ENCODE measurements around the gene TMC2. TPM values are rescaled to one million over a fixed set of nuclear protein-coding genes. Genes with fewer than 3 reads are reported as not detected.

TMC2 gene
- total RNA-seq, 1 donor = not detected

DNA sequence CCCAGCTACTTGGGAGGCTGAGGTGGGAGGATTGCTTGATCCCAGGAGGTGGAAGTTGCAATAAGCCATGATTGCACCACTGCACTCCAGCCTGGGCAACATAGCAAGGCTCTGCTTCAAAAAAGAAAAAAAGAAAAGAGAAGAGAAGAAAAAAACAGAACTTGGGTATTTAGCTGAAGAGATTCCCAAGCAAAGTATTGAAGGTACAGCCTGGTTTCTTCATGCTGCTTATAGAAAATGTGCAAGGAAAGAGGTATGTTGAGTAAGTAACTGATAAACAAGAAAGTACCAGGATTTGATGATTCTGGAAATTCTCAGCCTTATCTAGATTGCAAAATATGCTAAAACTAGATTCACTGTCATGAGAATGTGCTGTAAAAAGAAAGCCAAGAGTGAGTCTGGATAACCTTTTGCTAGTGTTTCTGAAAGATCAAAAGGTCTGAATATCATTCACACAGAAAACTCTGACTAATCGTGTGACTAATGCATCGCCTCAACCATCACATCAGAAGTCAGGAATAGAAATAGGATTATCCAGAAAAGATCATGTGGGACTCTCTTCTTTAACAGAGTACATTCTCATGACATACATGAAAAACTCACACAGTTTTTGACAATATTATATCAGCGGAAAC, 83.7 kb downstream of the TMC2 start:
- Histone ChIP-seq H3K27me3 (ENCODE audit: insufficient read depth, low read length) (peaks cover 3% of the 10 kb centered on the region), H3K4me3 (ENCODE audit: low read length) (no peak overlapping the region), H3K9me3 (ENCODE audit: low read depth, low read length) (no peaks in the 10 kb centered on the region), H3K4me1 (ENCODE audit: insufficient read depth, low read length) (no peaks in the 10 kb centered on the region)

DNA sequence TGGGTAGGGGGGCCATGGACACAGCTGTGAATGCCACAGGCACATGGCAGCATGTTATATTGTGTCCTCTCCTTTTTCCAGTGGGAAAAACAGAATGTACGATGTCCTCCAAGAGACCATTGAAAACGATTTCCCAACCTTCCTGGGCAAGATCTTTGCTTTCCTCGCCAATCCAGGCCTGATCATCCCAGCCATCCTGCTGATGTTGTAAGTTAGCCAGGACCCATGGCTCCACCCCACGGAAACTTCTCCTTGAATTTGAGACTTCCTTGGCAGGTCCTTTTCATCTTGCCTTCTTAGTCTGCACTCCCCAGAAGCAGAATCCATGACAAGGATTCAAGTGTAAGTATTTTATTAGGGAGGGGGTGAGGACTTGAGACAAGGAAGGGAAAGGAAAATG, 87.8 kb downstream of the TMC2 start:
- Histone ChIP-seq H3K4me1 (ENCODE audit: insufficient read depth, low read length) (no peaks in the 10 kb centered on the region), H3K9me3 (ENCODE audit: low read depth, low read length) (no peaks in the 10 kb centered on the region), H3K4me3 (ENCODE audit: low read length) (no peak overlapping the region), H3K27me3 (ENCODE audit: insufficient read depth, low read length) (peaks cover 3% of the 10 kb centered on the region)

DNA sequence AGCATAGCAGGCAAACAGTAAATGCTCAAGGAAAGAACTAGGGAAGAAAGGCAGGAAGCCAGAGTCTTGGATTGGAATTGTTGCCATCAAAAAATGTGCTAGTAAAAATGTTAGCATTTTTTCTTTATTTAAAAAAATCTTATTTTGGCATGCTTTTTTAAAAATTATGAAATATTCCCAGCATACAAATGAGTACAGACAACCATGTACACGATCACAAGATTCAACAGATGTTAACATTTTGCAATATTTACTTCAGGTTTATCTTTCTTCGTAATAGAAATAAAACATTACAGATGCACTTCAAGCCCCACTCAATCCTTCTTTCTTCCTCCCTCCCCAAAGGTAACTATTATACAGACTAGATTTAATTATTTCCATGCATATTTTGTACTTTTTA, 88.7 kb downstream of the TMC2 start:
- Histone ChIP-seq H3K27me3 (ENCODE audit: insufficient read depth, low read length) (peaks cover 5% of the 10 kb centered on the region), H3K9me3 (ENCODE audit: low read depth, low read length) (no peaks in the 10 kb centered on the region), H3K4me3 (ENCODE audit: low read length) (no peak overlapping the region), H3K4me1 (ENCODE audit: insufficient read depth, low read length) (no peaks in the 10 kb centered on the region)

DNA sequence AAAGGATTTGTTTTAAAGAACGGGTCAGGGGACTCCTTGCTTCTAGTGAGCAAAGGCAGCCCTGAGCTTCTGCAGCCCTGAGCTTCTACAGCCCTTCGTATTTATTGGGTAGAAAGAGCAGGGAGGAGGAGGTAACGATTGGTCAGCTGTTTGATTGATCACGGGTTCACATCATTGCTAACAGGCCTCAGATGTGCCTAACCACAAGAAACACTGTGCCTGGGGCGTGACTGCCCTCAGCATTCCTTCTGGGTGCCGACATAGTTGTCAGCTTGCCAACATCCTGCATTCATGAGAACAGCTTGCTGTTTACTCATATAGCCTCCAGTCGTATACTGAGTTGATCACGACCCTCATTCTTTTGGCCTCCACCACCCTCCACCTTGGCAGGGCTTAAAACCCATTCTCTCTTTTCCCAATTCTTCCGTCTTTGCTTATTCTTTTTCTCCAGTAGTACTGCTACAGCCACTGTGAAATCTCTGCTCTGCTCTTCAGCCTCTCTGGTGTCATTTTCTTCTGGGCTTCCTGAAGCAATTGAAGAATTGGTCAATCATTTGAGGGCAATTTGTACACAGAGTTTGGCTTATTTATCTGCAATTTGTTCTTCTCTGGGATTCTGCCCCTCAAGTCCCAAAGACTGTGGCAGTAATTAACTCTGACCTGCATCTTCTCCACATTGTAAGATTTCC, 90.6 kb downstream of the TMC2 start:
- no peak overlapping the region for H3K4me3 ChIP-seq (ENCODE audit: low read length)
- no peaks in the 10 kb centered on the region for H3K4me1 ChIP-seq (ENCODE audit: insufficient read depth, low read length)
- H3K9me3 ChIP-seq (ENCODE audit: low read depth, low read length) = peaks cover 4% of the 10 kb centered on the region
- H3K27me3 ChIP-seq (ENCODE audit: insufficient read depth, low read length) = peaks cover 20% of the 10 kb centered on the region

DNA sequence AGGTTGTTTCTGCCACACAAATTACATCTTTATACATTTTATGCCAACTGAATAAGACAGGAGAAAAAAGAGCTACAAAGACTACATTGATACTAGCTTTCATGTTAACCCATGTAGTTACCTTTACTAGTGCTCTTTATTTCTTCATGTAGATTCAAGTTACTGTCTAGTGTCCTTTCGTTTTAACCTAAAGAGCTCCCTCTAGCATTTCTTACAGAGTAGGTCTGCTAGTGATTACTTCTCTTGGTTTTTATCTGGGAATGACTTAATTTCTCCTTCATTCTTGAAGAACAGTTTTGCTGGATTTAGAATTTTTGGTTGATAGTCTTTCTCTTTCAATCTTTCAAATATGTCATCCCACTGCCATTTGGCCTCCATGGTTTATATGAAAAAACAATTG, 94.9 kb downstream of the TMC2 start:
- peaks cover 37% of the 10 kb centered on the region for H3K27me3 ChIP-seq (ENCODE audit: insufficient read depth, low read length)
- peaks cover 4% of the 10 kb centered on the region for H3K9me3 ChIP-seq (ENCODE audit: low read depth, low read length)
- H3K4me1 ChIP-seq (ENCODE audit: insufficient read depth, low read length) = no peaks in the 10 kb centered on the region
- no peak overlapping the region for H3K4me3 ChIP-seq (ENCODE audit: low read length)

DNA sequence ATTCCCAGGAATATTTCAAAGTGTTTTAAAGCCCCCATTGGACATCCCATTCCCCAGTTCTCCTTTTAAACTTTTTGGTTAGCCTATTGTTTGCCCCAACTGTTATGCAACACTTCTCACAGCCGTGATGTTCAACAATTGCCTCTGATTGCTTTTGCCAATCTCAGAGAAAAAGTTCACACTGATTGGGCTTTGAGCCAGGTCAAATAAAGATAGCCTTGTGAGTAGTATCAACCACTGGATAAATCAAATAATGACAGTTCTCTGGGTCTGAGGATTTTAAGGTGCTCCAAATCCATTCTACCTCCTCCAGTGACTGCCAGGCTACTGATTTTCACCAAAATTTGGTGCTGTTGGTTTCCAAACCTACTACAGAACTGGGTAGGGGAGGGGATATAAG, 97.0 kb downstream of the TMC2 start:
- Histone ChIP-seq H3K4me1 (ENCODE audit: insufficient read depth, low read length) (no peaks in the 10 kb centered on the region), H3K9me3 (ENCODE audit: low read depth, low read length) (peaks cover 4% of the 10 kb centered on the region), H3K27me3 (ENCODE audit: insufficient read depth, low read length) (peaks cover 37% of the 10 kb centered on the region), H3K4me3 (ENCODE audit: low read length) (no peak overlapping the region)

DNA sequence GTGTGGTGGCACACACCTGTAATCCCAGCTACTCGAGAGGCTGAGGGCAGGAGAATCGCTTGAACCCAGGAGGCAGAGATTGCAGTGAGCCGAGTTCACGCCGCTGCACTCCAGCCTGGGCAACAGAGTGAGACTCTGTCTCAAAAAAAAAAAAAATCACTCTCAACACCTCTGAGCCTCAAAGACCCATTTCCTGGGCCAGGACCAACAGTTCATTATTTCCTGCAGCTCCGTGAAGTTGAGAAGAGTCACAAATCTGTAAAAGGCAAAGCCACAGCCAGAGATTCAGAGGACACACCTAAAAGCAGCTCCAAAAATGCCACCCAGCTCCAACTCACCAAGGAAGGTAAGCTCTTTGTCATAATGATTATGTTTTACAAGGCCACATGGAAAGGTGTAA, 100.9 kb downstream of the TMC2 start:
- Histone ChIP-seq H3K4me1 (ENCODE audit: insufficient read depth, low read length) (no peaks in the 10 kb centered on the region), H3K27me3 (ENCODE audit: insufficient read depth, low read length) (peaks cover 18% of the 10 kb centered on the region), H3K9me3 (ENCODE audit: low read depth, low read length) (no peaks in the 10 kb centered on the region), H3K4me3 (ENCODE audit: low read length) (no peak overlapping the region)

DNA sequence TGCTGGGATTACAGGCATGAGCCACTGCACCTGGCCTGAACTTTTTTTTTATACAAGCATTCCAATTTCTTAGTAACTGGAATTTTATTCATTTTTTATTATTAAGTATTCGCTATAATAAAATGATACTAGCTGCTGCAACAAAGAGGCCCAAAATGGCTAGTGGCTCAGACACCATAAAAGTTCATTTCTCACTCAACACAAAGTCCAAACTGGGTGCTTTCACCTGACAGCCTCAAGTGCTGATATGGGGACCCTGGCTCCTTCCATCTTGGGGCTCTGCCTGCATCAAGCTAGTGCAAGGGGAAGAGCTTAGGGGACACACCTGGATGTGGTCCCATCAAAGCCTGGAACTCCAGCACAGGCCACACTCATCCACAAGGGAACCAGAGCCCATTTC, 103.9 kb downstream of the TMC2 start:
- Histone ChIP-seq H3K4me3 (ENCODE audit: low read length) (no peak overlapping the region), H3K4me1 (ENCODE audit: insufficient read depth, low read length) (no peaks in the 10 kb centered on the region), H3K27me3 (ENCODE audit: insufficient read depth, low read length) (peaks cover 7% of the 10 kb centered on the region), H3K9me3 (ENCODE audit: low read depth, low read length) (no peaks in the 10 kb centered on the region)

DNA sequence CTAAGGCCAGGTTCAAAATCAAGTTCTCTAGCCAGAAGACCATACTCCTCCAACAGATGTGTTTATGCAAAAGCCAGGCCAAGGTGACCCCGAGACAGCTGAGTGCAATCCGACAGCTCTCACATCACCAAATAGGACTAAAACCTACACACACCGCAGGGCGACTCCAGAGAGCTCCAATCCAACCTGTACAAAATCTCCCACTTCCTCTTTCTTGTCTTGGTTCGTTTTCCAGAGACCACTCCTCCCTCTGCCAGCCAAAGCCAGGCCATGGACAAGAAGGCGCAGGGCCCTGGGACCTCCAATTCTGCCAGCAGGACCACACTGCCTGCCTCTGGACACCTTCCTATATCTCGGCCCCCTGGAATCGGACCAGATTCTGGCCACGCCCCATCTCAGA, 104.5 kb downstream of the TMC2 start:
- no peak overlapping the region for H3K4me3 ChIP-seq (ENCODE audit: low read length)
- H3K27me3 ChIP-seq (ENCODE audit: insufficient read depth, low read length) = peaks cover 1% of the 10 kb centered on the region
- no peaks in the 10 kb centered on the region for H3K4me1 ChIP-seq (ENCODE audit: insufficient read depth, low read length)
- H3K9me3 ChIP-seq (ENCODE audit: low read depth, low read length) = no peaks in the 10 kb centered on the region

DNA sequence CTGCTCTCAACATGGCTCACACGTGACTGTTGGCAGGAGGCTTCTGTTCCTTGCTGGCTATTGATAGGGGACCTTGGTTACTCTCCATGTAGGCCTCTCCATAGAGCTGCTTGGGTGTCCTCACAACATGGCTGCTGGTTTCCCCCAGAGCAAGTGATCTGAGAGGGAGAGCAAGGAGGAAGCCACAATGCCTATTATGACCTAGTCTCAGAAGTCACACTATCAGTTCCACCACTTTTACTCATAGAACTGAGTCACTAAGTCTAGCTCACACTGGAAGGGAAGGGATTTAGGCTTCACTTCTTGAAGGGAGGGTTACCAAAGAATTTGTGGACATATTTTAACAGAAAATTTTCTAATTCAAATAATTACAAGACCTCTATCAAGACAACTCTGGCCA, 107.3 kb downstream of the TMC2 start:
- Histone ChIP-seq H3K4me3 (ENCODE audit: low read length) (no peak overlapping the region), H3K27me3 (ENCODE audit: insufficient read depth, low read length) (no peaks in the 10 kb centered on the region), H3K9me3 (ENCODE audit: low read depth, low read length) (no peaks in the 10 kb centered on the region), H3K4me1 (ENCODE audit: insufficient read depth, low read length) (no peaks in the 10 kb centered on the region)

DNA sequence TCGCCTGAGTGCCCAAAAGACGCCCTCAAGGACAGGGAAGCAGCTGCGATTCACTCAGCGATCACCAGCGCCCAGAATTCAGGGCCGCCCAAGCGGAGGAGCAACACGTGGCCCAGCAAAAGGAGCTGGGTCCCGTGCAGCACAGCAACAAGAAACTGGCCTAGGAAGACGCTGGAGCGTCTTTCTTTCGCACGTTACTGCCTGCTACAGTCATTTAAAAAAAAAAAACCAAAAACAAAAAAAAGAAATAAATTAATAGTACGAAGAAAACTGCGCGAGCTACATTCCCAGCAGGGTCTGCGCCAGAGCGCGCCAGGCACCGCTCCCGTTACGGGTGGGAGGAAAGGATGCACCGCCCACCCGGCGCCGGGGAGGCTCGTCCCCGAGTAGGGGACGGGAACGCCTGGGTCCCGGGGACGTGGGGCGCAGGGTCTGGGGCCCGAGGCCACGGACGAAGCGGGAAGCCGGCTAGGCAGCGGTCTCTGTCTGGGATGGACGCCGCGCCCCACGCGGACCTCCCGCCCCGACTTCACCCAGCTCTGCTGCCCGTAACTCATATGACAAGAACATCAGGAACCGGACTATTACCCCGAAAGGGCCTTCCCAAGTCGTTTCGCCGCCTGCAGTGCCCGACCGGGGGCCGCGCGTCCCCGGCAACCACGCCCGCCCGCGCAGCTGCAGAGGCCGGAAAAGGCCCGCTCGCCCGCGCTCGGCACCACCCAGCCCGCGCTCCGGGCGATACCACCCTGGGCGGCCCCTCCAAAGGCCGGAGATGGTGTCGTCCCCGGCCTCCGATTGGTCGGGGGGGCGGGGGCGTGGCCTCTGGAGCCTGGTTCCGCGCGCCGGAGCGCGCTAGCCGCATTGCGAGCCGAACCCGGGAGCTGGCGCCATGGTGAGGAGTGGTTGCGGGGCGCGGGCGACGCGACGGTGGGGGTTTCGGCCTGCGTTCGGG, 115.7 kb downstream of the TMC2 start, which contains the start of gene NOP56:
Gene NOP56 (plus strand): TSS at position 861 of the 952 bp plus-strand sequence. CDS start 29 bp downstream, at position 890.
- Histone ChIP-seq H3K9me3 (ENCODE audit: low read depth, low read length) (no peaks in the 10 kb centered on the region), H3K27me3 (ENCODE audit: insufficient read depth, low read length) (no peaks in the 10 kb centered on the region), H3K4me3 (ENCODE audit: low read length) (peak within 1 kb of the TSS; percentile 77), H3K4me1 (ENCODE audit: insufficient read depth, low read length) (peaks cover 32% of the 10 kb centered on the region)

DNA sequence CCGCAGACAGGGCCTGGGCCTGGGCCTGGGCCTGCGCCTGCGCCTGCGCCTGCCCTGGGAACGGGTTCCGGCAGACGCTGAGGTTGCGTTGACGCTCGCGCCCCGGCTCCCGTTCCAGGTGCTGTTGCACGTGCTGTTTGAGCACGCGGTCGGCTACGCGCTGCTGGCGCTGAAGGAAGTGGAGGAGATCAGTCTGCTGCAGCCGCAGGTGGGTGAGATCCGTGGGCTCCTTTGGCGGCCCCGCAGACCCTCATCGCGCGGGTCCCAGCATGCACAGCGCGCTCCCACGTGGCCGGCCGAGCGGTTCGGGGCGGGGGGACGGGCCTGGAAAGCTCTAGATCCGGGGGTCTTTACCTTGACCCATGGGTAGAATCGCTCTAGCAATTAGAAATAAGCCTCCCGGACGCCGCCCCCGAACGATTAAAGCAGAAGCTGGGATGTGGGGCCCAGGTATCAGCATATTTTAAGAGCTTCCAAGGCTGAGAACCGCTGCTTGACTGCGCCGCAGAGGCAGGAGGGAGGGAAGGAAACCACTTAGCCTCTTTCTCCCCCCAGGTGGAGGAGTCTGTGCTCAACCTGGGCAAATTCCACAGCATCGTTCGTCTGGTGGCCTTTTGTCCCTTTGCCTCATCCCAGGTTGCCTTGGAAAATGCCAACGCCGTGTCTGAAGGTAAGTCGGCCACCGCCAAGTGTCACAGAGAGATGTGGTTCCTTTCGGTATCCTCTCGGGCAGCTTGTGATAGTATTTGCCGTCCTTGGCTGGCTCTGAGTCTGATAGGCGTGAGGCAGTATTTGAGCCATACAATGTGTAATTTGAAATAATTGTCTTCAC, 116.6 kb downstream of the TMC2 start:
- peak overlapping the region; percentile 77 for H3K4me3 ChIP-seq (ENCODE audit: low read length)
- no peaks in the 10 kb centered on the region for H3K9me3 ChIP-seq (ENCODE audit: low read depth, low read length)
- H3K27me3 ChIP-seq (ENCODE audit: insufficient read depth, low read length) = no peaks in the 10 kb centered on the region
- peaks cover 32% of the 10 kb centered on the region for H3K4me1 ChIP-seq (ENCODE audit: insufficient read depth, low read length)

DNA sequence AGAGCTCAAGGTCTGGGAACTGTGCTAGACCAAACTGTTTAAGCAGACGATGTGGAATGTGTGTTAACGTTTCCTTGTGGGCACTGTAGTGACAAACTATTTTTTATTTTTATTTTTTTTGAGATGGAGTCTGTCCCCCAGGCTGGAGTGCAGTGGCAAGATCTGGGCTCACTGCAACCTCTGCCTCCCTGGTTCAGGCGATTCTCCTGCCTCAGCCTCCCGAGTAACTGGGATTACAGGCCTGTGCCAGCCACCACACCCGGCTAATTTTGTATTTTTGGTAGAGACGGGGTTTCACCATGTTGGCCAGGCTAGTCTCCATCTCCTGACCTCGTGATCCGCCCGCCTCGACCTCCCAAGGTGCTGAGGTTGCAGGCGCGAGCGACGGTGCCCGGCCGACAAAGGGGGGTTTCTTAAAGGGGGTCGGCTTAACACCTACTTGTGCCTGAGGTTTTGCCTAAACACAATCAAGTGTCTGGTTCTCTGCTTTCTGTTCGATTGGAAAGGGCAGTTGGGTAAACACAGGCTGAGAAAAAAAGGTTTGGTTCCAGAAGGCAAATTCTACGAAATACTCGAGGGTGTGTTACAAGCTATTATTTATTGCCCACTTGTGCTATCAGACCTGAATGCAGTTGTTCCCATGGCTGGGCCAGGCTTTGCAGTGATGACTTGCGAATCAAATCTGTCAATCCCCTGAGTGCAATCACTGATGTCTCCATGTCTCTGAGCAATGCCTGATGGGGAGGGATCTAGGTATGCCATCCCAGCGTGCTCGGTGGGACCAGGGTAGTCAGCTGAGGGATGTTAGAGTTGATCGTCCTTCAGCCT, 117.4 kb downstream of the TMC2 start:
- Histone ChIP-seq H3K27me3 (ENCODE audit: insufficient read depth, low read length) (no peaks in the 10 kb centered on the region), H3K9me3 (ENCODE audit: low read depth, low read length) (no peaks in the 10 kb centered on the region), H3K4me3 (ENCODE audit: low read length) (peak overlapping the region; percentile 77), H3K4me1 (ENCODE audit: insufficient read depth, low read length) (peaks cover 32% of the 10 kb centered on the region)

DNA sequence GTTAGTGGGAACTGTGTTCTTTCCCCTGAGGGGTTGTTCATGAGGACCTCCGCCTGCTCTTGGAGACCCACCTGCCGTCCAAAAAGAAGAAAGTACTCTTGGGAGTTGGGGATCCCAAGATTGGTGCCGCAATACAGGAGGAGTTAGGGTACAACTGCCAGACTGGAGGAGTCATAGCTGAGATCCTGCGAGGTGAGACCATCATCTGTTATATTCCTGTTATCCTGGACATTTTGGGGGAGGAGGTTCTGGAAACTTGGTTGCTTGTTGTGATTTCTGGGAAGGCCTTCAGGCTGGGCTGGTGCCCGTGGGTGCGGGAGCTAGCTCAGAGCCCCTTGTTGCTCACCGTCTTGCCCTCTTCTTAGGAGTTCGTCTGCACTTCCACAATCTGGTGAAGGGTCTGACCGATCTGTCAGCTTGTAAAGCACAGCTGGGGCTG, 118.0 kb downstream of the TMC2 start:
- no peaks in the 10 kb centered on the region for H3K9me3 ChIP-seq (ENCODE audit: low read depth, low read length)
- no peak overlapping the region for H3K4me3 ChIP-seq (ENCODE audit: low read length)
- H3K27me3 ChIP-seq (ENCODE audit: insufficient read depth, low read length) = no peaks in the 10 kb centered on the region
- H3K4me1 ChIP-seq (ENCODE audit: insufficient read depth, low read length) = peaks cover 32% of the 10 kb centered on the region

Data from mononuclear cell (primary cell).